NCI-H774 (cell line): ENCODE data around the gene TMEM175.

ENCODE experiments used
- DNase-seq: peaks from one replicate; lab custom pipeline; 2025; lab: John Stamatoyannopoulos, UW

TMEM175 gene

GRCh38 chr4:946517-947471 lies 14.5 kb downstream of the TMEM175 start:
- no peak for DNase-seq

DNA sequence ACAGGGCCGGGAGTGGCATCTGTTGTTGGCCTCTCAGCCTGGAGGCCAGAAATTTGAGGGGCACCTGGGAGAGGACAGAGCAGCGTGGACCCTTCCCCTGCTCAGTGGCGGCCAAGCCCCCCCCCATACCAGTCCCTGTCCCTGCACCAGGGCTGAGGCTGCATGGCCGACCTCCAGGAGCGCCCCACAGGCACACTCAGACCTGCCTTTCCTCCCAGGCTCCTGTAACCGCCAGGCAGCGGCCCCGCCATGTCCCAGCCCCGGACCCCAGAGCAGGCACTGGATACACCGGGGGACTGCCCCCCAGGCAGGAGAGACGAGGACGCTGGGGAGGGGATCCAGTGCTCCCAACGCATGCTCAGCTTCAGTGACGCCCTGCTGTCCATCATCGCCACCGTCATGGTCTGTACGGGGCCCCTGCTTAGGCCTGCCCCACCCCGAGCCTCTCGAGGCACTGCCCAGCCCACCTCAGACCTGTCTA lies 15.3 kb downstream of the TMEM175 start:
- DNase-seq: no peak

GRCh38 chr4:948101-948935 lies 16.1 kb downstream of the TMEM175 start:
- no peak for DNase-seq

DNA sequence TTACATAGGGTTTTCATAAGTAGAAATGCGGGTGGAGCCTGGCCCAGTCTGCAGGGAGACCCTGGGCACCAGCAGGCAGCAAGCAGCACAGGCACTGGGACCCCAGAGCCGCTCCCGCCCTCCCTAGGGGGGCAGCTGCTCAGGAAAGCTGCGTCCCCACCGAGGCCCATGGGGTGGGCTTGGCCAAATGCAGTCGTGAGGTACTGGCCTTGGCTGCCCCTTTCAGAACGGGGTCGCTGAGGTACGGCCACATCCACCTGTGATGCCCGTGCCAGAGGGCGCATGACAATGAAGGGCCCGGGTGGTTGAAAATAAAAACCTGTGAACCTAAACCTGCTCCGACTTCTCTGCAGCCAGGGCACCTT lies 16.7 kb downstream of the TMEM175 start:
- no peak for DNase-seq

GRCh38 chr4:949656-950055 lies 17.4 kb downstream of the TMEM175 start:
- no peak for DNase-seq

- no peak for DNase-seq
Observed at GRCh38 chr4:950136-951020, 18.1 kb downstream of the TMEM175 start.

DNA sequence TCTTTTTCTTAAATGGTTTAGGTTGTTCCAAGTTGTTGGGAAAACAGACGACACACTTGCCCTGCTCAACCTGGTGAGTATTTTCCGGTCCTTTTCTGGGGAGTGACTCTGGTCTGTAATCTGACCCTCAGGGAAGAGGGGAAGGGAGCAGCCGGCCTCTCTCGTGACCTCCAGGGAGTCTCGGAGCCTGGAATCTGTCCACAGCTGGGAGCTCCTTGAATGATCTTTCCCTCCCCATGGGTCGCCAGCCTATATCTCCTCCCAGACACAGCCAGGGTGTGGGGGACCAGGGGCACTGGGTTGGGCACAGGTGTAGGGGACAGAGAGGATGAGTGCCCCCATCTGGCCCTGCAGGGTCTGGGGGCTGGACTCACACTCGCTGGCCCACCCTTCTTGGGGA lies 18.9 kb downstream of the TMEM175 start:
- DNase-seq: no peak

- DNase-seq: no peak
Observed at GRCh38 chr4:951594-952468, 19.6 kb downstream of the TMEM175 start.

GRCh38 chr4:952881-953573 lies 20.8 kb downstream of the TMEM175 start:
- DNase-seq: no peak

GRCh38 chr4:953574-953915 lies 21.3 kb downstream of the TMEM175 start:
- no peak for DNase-seq

DNA sequence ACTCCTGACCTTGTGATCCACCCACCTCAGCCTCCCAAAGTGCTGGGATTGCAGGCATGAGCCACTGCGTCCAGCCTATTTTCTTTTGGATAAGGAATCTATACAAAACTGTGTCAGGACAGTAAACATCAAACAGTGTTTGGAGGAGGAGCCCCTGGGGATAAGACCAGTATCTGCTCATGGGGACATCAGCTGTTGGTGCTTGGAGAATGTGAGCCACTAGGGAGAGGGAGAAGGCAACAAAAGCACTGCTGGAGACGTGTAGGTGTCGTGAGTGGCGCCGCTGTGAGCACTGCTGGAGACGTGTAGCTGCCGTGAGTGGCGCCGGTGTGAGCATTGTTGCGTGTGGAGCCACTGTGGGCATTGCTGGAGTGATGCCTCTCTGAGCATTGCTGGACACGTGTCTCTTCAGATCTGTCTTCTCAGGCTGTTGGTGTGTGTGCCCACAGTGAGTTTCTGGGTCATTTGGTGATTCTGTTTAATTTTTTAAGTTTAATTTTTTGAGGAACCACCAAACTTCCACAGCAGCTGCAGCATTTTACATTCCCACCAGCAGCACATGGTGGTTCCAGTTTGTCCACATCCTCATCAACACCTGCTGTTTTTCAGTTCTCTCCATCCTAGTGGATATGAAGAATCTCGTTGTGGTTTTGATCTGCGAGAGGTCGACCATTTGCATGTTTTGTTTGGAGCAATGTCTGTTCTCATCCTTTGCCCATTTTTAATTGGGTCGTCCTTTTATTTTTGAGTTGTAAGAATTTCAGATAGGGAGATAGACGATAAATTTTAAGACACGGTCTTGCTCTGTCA lies 22.2 kb downstream of the TMEM175 start:
- DNase-seq: no peak

DNA sequence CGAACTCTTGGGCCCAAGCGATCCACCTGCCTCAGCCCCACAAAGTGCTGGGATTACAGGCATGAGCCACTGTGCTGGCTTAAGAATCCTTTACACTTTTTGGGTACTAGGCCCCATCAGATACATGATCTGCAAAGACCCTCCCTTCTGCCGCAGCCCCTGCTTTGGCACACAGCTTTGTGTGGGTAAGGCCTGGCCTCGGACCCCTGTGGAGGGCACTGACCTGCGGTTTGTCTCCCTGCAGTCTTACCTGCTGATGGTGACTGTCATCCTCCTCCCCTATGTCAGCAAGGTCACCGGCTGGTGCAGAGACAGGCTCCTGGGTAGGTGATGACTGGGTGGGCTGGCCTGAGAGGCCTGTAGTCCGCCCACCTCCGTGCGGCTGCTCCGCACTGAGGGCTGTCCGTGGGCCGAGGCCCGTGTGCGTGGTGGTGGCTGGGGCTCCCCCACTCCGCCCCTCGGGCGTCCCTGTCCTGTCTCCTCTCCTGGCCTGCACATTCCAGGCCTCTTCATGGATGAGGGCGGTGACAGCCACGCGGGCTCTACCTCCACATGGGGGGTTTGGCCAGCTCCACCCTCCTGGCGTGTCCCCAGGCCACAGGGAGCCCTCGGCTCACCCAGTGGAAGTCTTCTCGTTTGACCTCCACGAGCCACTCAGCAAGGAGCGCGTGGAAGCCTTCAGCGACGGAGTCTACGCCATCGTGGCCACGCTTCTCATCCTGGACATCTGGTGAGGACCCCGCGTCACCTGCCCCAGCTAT lies 23.1 kb downstream of the TMEM175 start:
- no peak for DNase-seq

DNA sequence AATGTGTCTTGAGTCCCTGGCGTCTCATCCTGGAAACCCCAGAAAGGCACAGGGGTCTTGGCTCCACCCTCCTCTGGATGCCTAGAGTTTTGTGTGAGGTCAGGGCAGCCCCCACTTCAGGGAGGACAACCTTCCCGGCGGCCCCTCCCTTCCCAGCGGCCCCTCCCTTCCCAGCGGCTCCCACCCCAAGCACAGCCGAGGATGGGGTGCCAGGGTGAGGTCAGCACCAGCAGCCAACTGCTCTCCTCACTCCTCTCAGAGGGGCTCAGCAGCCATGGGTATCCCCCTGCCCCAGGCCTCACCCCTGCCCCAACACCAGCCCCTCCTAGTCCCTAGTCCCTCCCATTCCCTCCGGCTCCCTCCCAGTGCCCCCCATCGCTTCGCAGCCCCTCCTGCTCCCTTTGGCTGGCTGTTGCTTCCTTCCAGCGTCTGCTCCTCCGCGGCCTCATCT lies 23.7 kb downstream of the TMEM175 start:
- no peak for DNase-seq

- DNase-seq: no peak
Observed at GRCh38 chr4:956531-957230, 24.4 kb downstream of the TMEM175 start.

- DNase-seq: no peak
Observed at GRCh38 chr4:957231-957580, 24.9 kb downstream of the TMEM175 start.

DNA sequence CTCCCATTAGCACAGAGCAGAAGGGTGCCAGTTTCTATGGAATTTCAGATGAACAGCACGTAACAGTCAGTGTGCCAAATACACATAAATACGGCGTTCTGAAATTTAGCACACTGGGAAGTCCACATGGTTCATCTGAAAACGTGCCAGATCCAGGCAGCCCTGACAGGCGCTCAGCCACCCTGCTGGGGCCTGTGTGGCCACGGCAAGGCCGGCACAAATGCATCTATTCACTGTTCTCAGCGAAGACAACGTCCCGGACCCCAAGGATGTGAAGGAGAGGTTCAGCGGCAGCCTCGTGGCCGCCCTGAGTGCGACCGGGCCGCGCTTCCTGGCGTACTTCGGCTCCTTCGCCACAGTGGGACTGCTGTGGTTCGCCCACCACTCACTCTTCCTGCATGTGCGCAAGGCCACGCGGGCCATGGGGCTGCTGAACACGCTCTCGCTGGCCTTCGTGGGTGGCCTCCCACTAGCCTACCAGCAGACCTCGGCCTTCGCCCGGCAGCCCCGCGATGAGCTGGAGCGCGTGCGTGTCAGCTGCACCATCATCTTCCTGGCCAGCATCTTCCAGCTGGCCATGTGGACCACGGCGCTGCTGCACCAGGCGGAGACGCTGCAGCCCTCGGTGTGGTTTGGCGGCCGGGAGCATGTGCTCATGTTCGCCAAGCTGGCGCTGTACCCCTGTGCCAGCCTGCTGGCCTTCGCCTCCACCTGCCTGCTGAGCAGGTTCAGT lies 25.5 kb downstream of the TMEM175 start:
- no peak for DNase-seq

- DNase-seq: no peak
Observed at GRCh38 chr4:958314-958665, 26.0 kb downstream of the TMEM175 start.
